Liver (tissue), 9 donors: Measurements from ENCODE around the gene PEAK3. TPM values are rescaled to one million over a fixed set of nuclear protein-coding genes. Genes with fewer than 3 reads are reported as not detected.

Experiments used
- DNase-seq: peaks from one replicate; pipeline ENCODE4 v3.0.0-alpha.2; 2017; ENCODE audit warnings: low spot score
- H3K27ac ChIP-seq, 2 donors: one replicate each; pipeline ENCODE4 v1.7.0; 2013; ENCODE audit warnings: inconsistent platforms in 2 of 2, low read length in 2 of 2, control low read depth in 1 of 2, low read depth in 1 of 2, mild to moderate bottlenecking in 1 of 2
- H3K27me3 ChIP-seq, 4 donors: one replicate each; pipeline versions ENCODE4 v1.6.1 to v1.7.0; 2013; ENCODE audit warnings: low read length in 3 of 4, inconsistent platforms in 1 of 4, mild to moderate bottlenecking in 1 of 4, moderate library complexity in 1 of 4; ENCODE audit not compliant: control insufficient read depth in 4 of 4, insufficient read depth in 4 of 4
- H3K36me3 ChIP-seq, 4 donors: one replicate each; pipeline versions ENCODE4 v1.6.1 to v1.7.0; 2013; ENCODE audit warnings: low read length in 3 of 4, mild to moderate bottlenecking in 3 of 4, low read depth in 1 of 4, moderate library complexity in 1 of 4; ENCODE audit not compliant: control insufficient read depth in 4 of 4, insufficient read depth in 3 of 4
- H3K4me1 ChIP-seq, 4 donors: one replicate each; pipeline versions ENCODE4 v1.6.1 to v1.7.0; 2013; ENCODE audit warnings: low read length in 3 of 4, mild to moderate bottlenecking in 3 of 4, moderate library complexity in 1 of 4; ENCODE audit not compliant: control insufficient read depth in 4 of 4, insufficient read depth in 4 of 4
- H3K4me3 ChIP-seq, 3 donors: one replicate each; pipeline versions ENCODE4 v1.6.1 to v1.7.0; 2013; ENCODE audit warnings: low read length in 3 of 3, control low read depth in 1 of 3, low read depth in 1 of 3, mild to moderate bottlenecking in 1 of 3
- H3K9ac ChIP-seq, 2 donors: one replicate each; pipeline ENCODE4 v1.7.0; 2013; ENCODE audit warnings: low read length in 2 of 2, mild to moderate bottlenecking in 2 of 2, moderate library complexity in 2 of 2, control low read depth in 1 of 2, low read depth in 1 of 2
- H3K9me3 ChIP-seq, 4 donors: one replicate each; pipeline versions ENCODE4 v1.6.1 to v1.7.0; 2013; ENCODE audit warnings: low read length in 3 of 4; ENCODE audit not compliant: control insufficient read depth in 4 of 4
- ATF3 ChIP-seq: IDR thresholded peaks from 2 replicates; pipeline ENCODE4 v1.6.1; 2016; ENCODE audit warnings: antibody characterized with exemption
- EGR1 ChIP-seq, 2 donors: IDR thresholded peaks; 2 replicates each; pipeline ENCODE4 v1.6.1; 2016 to 2018; ENCODE audit warnings: antibody characterized with exemption in 2 of 2, low read depth in 2 of 2
- GABPA ChIP-seq, 2 donors: IDR thresholded peaks in 1 of 2; conservative IDR thresholded peaks in 1 of 2; 2 replicates each; pipeline ENCODE4 v1.6.1; 2016; ENCODE audit warnings: antibody characterized with exemption in 2 of 2, mild to moderate bottlenecking in 1 of 2, moderate library complexity in 1 of 2
- HNF4A ChIP-seq, 2 donors: conservative IDR thresholded peaks; 2 replicates each; pipeline ENCODE4 v1.6.1; 2016; ENCODE audit warnings: antibody characterized with exemption in 2 of 2, mild to moderate bottlenecking in 2 of 2
- JUND ChIP-seq, 2 donors: IDR thresholded peaks; 2 replicates each; pipeline ENCODE4 v1.6.1; 2016; ENCODE audit warnings: antibody characterized with exemption in 2 of 2
- MAX ChIP-seq: IDR thresholded peaks from 2 replicates; pipeline ENCODE4 v1.6.1; 2016; ENCODE audit warnings: antibody characterized with exemption
- NR2F2 ChIP-seq: IDR thresholded peaks from 2 replicates; pipeline ENCODE4 v1.6.1; 2016; ENCODE audit warnings: antibody characterized with exemption
- RAD21 ChIP-seq, 2 donors: IDR thresholded peaks; 2 replicates each; pipeline ENCODE4 v1.6.1; 2016; ENCODE audit warnings: antibody characterized with exemption in 2 of 2, mild to moderate bottlenecking in 2 of 2
- RXRA ChIP-seq, 2 donors: IDR thresholded peaks; 2 replicates each; pipeline ENCODE4 v1.6.1; 2017 to 2018; ENCODE audit warnings: antibody characterized with exemption in 2 of 2, mild to moderate bottlenecking in 1 of 2
- SP1 ChIP-seq: IDR thresholded peaks from 2 replicates; pipeline ENCODE4 v1.6.1; 2018; ENCODE audit warnings: antibody characterized with exemption, mild to moderate bottlenecking
- TAF1 ChIP-seq: conservative IDR thresholded peaks from 2 replicates; pipeline ENCODE4 v1.6.1; 2016; ENCODE audit warnings: antibody characterized with exemption, mild to moderate bottlenecking
- YY1 ChIP-seq: IDR thresholded peaks from 2 replicates; pipeline ENCODE4 v1.6.1; 2016; ENCODE audit warnings: antibody characterized with exemption, mild to moderate bottlenecking
- ZBTB33 ChIP-seq: IDR thresholded peaks from 2 replicates; pipeline ENCODE4 v1.6.1; 2016; ENCODE audit warnings: antibody characterized with exemption
- WGBS: extraction: QIAGEN DNeasy Blood & Tissue Kit; methylation state at CpG from one replicate; pipeline ENCODE4 v1.1.7; 2013; 5-methylcytosine and 5-hydroxymethylcytosine counted together
- polyA plus RNA-seq, 2 donors: library from polyadenylated mRNA; stranded (reverse) in 1 of 2; unstranded in 1 of 2; fragments of 200-250 nt in 1 of 2; fragments of >200 nt in 1 of 2; fragmentation: Nextera tagmentation in 1 of 2; extraction: Ambion mirVana in 1 of 2; gene quantifications; one replicate each; pipeline versions ENCODE4 v1.2.1 to v1.2.3, GENCODE V29; 2013 to 2015
- total RNA-seq, 2 donors: library from RNA; depleted of rRNA; stranded (reverse); fragments of >200 nt; gene quantifications; one replicate each; pipeline ENCODE4 v1.2.3, GENCODE V29; 2014
- TF ChIP-seq, protein P1 (sequence below): fragments of 150-350 bp; IDR thresholded peaks from 2 replicates; pipeline ENCODE4 v1.5.1; 2017; ENCODE audit warnings: improper control_type of control experiment, low read depth, low read length; ENCODE audit not compliant: missing input control
- donor health status: healthy.
- donor health status: healthy.
- donor health status: healthy.
- donor health status: healthy.
- donor health status: healthy.

Gene PEAK3
- total and polyA plus RNA-seq, 4 donors, result 0.09 to 0.67 (median 0.31) TPM

GRCh38 chr19:2245273-2245672, 36.7 kb downstream of the PEAK3 start:
- Histone ChIP-seq H3K4me1 (peaks cover 15 to 39% (median 25%) of the 10 kb centered on the region in 4 donors), H3K27ac (no peak overlapping the region), H3K27me3 (peaks cover 0 to 6% (median 0%) of the 10 kb centered on the region in 4 donors), H3K4me3 (no peak overlapping the region), H3K9ac (no peak overlapping the region), H3K9me3 (no peaks in the 10 kb centered on the region), H3K36me3 (peaks cover 10 to 39% (median 32%) of the 10 kb centered on the region in 4 donors)
- 96% methylated on average over 15 of the region's 15 CpGs for WGBS
- no peak for DNase-seq
- TF ChIP-seq NR2F2 (no peak), YY1 (no peak), HNF4A (conservative IDR thresholded peaks at IDR 0.05) (no peak)

GRCh38 chr19:2244486-2244885, 37.5 kb downstream of the PEAK3 start:
- H3K36me3 ChIP-seq, result peaks cover 10 to 39% (median 32%) of the 10 kb centered on the region in 4 donors
- TF ChIP-seq HNF4A (conservative IDR thresholded peaks at IDR 0.05), result no peak
- TF ChIP-seq RAD21 (IDR thresholded peaks at IDR 0.05), result no peak
- no peak for TF ChIP-seq GABPA (IDR thresholded peaks at IDR 0.05 in 1 of 2, conservative IDR thresholded peaks at IDR 0.05 in 1 of 2)
- TF ChIP-seq TAF1, result no peak
- TF ChIP-seq MAX, result no peak
- no peak for TF ChIP-seq SP1
- no peak for TF ChIP-seq EGR1 (IDR thresholded peaks at IDR 0.05; ENCODE audit: low read depth in 2 of 2)
- TF ChIP-seq, protein P1, sequence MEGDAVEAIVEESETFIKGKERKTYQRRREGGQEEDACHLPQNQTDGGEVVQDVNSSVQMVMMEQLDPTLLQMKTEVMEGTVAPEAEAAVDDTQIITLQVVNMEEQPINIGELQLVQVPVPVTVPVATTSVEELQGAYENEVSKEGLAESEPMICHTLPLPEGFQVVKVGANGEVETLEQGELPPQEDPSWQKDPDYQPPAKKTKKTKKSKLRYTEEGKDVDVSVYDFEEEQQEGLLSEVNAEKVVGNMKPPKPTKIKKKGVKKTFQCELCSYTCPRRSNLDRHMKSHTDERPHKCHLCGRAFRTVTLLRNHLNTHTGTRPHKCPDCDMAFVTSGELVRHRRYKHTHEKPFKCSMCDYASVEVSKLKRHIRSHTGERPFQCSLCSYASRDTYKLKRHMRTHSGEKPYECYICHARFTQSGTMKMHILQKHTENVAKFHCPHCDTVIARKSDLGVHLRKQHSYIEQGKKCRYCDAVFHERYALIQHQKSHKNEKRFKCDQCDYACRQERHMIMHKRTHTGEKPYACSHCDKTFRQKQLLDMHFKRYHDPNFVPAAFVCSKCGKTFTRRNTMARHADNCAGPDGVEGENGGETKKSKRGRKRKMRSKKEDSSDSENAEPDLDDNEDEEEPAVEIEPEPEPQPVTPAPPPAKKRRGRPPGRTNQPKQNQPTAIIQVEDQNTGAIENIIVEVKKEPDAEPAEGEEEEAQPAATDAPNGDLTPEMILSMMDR, result no peak
- no peak for TF ChIP-seq JUND (IDR thresholded peaks at IDR 0.05)
- WGBS, result 95% methylated on average over 21 of the region's 21 CpGs
- H3K4me1 ChIP-seq, result peaks cover 16 to 39% (median 27%) of the 10 kb centered on the region in 4 donors
- H3K9me3 ChIP-seq, result no peaks in the 10 kb centered on the region
- DNase-seq, result no peak
- peaks cover 0 to 3% (median 0%) of the 10 kb centered on the region in 4 donors for H3K27me3 ChIP-seq
- H3K4me3 ChIP-seq, result no peak overlapping the region
- H3K27ac ChIP-seq, result no peak overlapping the region
- no peak overlapping the region for H3K9ac ChIP-seq

- no peak overlapping the region for H3K9ac ChIP-seq
- DNase-seq, result no peak
- peaks cover 10 to 39% (median 32%) of the 10 kb centered on the region in 4 donors for H3K36me3 ChIP-seq
- H3K27ac ChIP-seq, result no peak overlapping the region
- peaks cover 16 to 39% (median 31%) of the 10 kb centered on the region in 4 donors for H3K4me1 ChIP-seq
- H3K4me3 ChIP-seq, result no peak overlapping the region
- H3K27me3 ChIP-seq, result no peaks in the 10 kb centered on the region
- H3K9me3 ChIP-seq, result no peaks in the 10 kb centered on the region
- no peak for TF ChIP-seq ZBTB33
- TF ChIP-seq RXRA (IDR thresholded peaks at IDR 0.05), result no peak
- TF ChIP-seq RAD21 (IDR thresholded peaks at IDR 0.05), result no peak
- no peak for TF ChIP-seq TAF1
- no peak for TF ChIP-seq ATF3
- 90% methylated on average over 12 of the region's 12 CpGs for WGBS
These were observed 37.9 kb downstream of the PEAK3 start for GRCh38 chr19:2244125-2244411.
